ENCODE results near the gene PLBD2.

DNA sequence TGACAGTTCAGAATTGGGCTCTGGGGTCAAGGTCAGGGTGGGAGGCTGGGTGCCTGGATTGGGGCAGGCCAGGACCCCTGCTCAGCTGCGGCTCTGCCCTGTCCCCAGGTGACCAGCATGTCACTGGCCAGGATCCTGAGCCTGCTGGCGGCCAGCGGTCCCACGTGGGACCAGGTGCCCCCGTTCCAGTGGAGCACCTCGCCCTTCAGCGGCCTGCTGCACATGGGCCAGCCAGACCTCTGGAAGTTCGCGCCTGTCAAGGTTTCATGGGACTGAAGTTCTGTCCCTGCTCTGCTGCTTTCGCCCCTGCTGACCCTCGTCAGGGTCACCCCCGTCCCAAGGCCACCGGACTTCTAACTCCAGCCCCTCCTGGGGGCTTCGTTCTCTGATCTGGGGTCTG is 30.0 kb downstream of the PLBD2 start:
- TF ChIP-seq, protein P1, sequence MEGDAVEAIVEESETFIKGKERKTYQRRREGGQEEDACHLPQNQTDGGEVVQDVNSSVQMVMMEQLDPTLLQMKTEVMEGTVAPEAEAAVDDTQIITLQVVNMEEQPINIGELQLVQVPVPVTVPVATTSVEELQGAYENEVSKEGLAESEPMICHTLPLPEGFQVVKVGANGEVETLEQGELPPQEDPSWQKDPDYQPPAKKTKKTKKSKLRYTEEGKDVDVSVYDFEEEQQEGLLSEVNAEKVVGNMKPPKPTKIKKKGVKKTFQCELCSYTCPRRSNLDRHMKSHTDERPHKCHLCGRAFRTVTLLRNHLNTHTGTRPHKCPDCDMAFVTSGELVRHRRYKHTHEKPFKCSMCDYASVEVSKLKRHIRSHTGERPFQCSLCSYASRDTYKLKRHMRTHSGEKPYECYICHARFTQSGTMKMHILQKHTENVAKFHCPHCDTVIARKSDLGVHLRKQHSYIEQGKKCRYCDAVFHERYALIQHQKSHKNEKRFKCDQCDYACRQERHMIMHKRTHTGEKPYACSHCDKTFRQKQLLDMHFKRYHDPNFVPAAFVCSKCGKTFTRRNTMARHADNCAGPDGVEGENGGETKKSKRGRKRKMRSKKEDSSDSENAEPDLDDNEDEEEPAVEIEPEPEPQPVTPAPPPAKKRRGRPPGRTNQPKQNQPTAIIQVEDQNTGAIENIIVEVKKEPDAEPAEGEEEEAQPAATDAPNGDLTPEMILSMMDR (IDR thresholded peaks at IDR 0.05): no peak
- TF ChIP-seq POLR2A (IDR thresholded peaks at IDR 0.05): no peak
